AG04449 (cell line): ENCODE measurements around the gene NACA2.

Experiments
- CTCF ChIA-PET: fragments of 350-600 bp; formaldehyde crosslinking; extraction: SDS; loops from one replicate; lab custom pipeline; 2021; ENCODE audit warnings: antibody characterized with exemption; lab: Yijun Ruan, JAX
- POLR2A ChIA-PET: fragments of 400-600, 350-600 bp; formaldehyde crosslinking; extraction: SDS; loops from one replicate; lab custom pipeline; 2020; ENCODE audit warnings: antibody characterized with exemption, inconsistent platforms; lab: Yijun Ruan, JAX
- DNase-seq: peaks from one replicate; pipeline ENCODE4 v3.0.0-alpha.2; 2010; ENCODE audit warnings: low read depth, low spot score
- H3K4me3 ChIP-seq: 2 replicates; pipeline ENCODE4 v1.5.1; 2011; ENCODE audit warnings: low read depth, mild to moderate bottlenecking, control low read depth, low read length
- CTCF ChIP-seq: IDR thresholded peaks from one replicate; pipeline ENCODE4 v1.5.1; 2011; ENCODE audit warnings: mild to moderate bottlenecking, moderate library complexity, low read length, control low read depth, inconsistent platforms; ENCODE audit not compliant: insufficient read depth; ENCODE audit errors: missing control alignments

NACA2 gene

GRCh38 chr17:61598014-61598413 lies 7.0 kb upstream of the NACA2 start:
- H3K4me3 ChIP-seq = no peak overlapping the region
- ChIA-PET CTCF (no interaction called here), POLR2A (no interaction called here)
- DNase-seq = no peak
- TF ChIP-seq CTCF = no peak

GRCh38 chr17:61597607-61598006 lies 6.6 kb upstream of the NACA2 start:
- no peak for TF ChIP-seq CTCF
- no peak overlapping the region for H3K4me3 ChIP-seq
- DNase-seq = no peak
- ChIA-PET CTCF (interaction anchor here (1.3 kb wide), 1 partner anchor 186 kb away, joined by 4 read pairs; no protein-coding TSS in a partner anchor), POLR2A (no interaction called here)

- ChIA-PET CTCF (no interaction called here), POLR2A (no interaction called here)
- no peak overlapping the region for H3K4me3 ChIP-seq
- no peak for TF ChIP-seq CTCF
- no peak for DNase-seq
These were observed 4.6 kb upstream of the NACA2 start for GRCh38 chr17:61595418-61596186.

- TF ChIP-seq CTCF = no peak
- CTCF ChIA-PET = interaction anchor here (1.2 to 1.4 kb wide), 2 partner anchors 179 to 182 kb away, joined by 3 read pairs; no protein-coding TSS in a partner anchor
- POLR2A ChIA-PET = no interaction called here
These were observed 3.3 kb upstream of the NACA2 start for GRCh38 chr17:61594294-61594825.

GRCh38 chr17:61593426-61593825 lies 2.4 kb upstream of the NACA2 start:
- no peak for TF ChIP-seq CTCF
- H3K4me3 ChIP-seq = no peak overlapping the region
- DNase-seq = no peak
- ChIA-PET CTCF (interaction anchor here (1.2 to 2.2 kb wide), 4 partner anchors 10 to 243 kb away, joined by 3 to 5 read pairs (median 4); no protein-coding TSS in a partner anchor), POLR2A (no interaction called here)

More at GRCh38 chr17:61594294-61594825, 3.3 kb upstream of the NACA2 start:
- no peak for DNase-seq
- no peak overlapping the region for H3K4me3 ChIP-seq

GRCh38 chr17:61591930-61592329 lies 911 bp upstream of the NACA2 start:
- no peak overlapping the region for H3K4me3 ChIP-seq
- no peak for DNase-seq
- TF ChIP-seq CTCF = no peak
- CTCF ChIA-PET = interaction anchor here (2.0 to 2.2 kb wide), 2 partner anchors 9 to 244 kb away, joined by 4 to 5 read pairs; no protein-coding TSS in a partner anchor
- POLR2A ChIA-PET = no interaction called here
